GM12891 (cell line): ENCODE data around the gene RCAN3.

ENCODE experiments used
- PAX5 ChIP-seq: IDR thresholded peaks from 2 replicates; pipeline ENCODE4 v1.6.1; 2011; ENCODE audit warnings: low read length, moderate library complexity, mild to moderate bottlenecking; ENCODE audit not compliant: insufficient read depth, severe bottlenecking
- POLR2A ChIP-seq: IDR thresholded peaks from 2 replicates; pipeline ENCODE4 v1.6.1; 2011; ENCODE audit warnings: low read depth, low read length, control low read depth
- POLR2AphosphoS5 ChIP-seq: IDR thresholded peaks from 2 replicates; pipeline ENCODE4 v1.6.1; 2011; ENCODE audit warnings: low read depth, low read length, control low read depth
- SPI1 ChIP-seq: IDR thresholded peaks from 2 replicates; pipeline ENCODE4 v1.6.1; 2011; ENCODE audit warnings: low read depth, low read length, control low read depth
- TAF1 ChIP-seq: IDR thresholded peaks from 2 replicates; pipeline ENCODE4 v1.6.1; 2011; ENCODE audit warnings: low read depth, low read length, control low read depth

DNA sequence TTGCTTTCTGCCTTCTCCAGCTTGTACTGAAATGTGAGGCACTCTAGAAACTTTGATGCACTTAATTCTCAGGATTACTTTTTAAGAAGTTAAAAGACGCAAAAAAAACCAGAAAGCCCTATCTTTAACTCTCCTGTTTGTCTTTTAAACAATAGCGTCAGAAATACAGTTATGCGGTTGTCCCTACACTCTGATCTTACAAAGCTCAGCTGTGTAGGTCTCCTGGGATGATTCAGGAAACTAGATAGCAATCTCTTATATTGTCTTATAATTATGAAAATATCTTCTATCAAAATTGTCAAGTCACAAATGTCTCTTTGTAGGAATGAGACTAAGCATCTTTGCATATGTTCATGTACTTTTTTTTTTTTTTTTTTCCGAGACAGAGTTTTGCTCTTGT is 26.9 kb upstream of the RCAN3 start:
- TF ChIP-seq POLR2AphosphoS5 (no peak), POLR2A (no peak), TAF1 (no peak), SPI1 (no peak), PAX5 (no peak)
